ENCODE results near the gene RSRP1.
"Not testable (repeated sequence)": the region's sequence is repeated elsewhere in the genome, so short reads cannot be mapped to it uniquely, and the experiment has no call there.

RSRP1 gene

GRCh38 chr1:25247024-25247828 is at the start of gene RSRP1:
TSS of gene RSRP1 (minus strand) at chr1:25247454. CDS start at chr1:25246963, 491 bp downstream.
- DNase-seq, result peak; percentile 99 to 100 (median 100)

GRCh38 chr1:25296501-25296900 is 49.2 kb upstream of the RSRP1 start:
- not testable (repeated sequence) for DNase-seq

- DNase-seq, result not testable (repeated sequence)
Observed at GRCh38 chr1:25294889-25295826, 47.9 kb upstream of the RSRP1 start.

- not testable (repeated sequence) for DNase-seq
Observed at GRCh38 chr1:25293426-25293825, 46.2 kb upstream of the RSRP1 start.

GRCh38 chr1:25290043-25290442 is 42.8 kb upstream of the RSRP1 start:
- not testable (repeated sequence) for DNase-seq

- not testable (repeated sequence) for DNase-seq
Observed at GRCh38 chr1:25288573-25289101, 41.4 kb upstream of the RSRP1 start.

- DNase-seq, result not testable (repeated sequence)
Observed at GRCh38 chr1:25287164-25287563, 39.9 kb upstream of the RSRP1 start.

- DNase-seq, result not testable (repeated sequence)
Observed at GRCh38 chr1:25285862-25286261, 38.6 kb upstream of the RSRP1 start.

- DNase-seq, result not testable (repeated sequence)
Observed at GRCh38 chr1:25279693-25280111, 32.4 kb upstream of the RSRP1 start.

- not testable (repeated sequence) for DNase-seq
Observed at GRCh38 chr1:25278790-25279189, 31.5 kb upstream of the RSRP1 start.

GRCh38 chr1:25278358-25278757 is 31.1 kb upstream of the RSRP1 start:
- DNase-seq, result not testable (repeated sequence)

GRCh38 chr1:25277295-25277694 is 30.0 kb upstream of the RSRP1 start:
- not testable (repeated sequence) for DNase-seq

- not testable (repeated sequence) for DNase-seq
Observed at GRCh38 chr1:25275648-25276047, 28.4 kb upstream of the RSRP1 start.

- not testable (repeated sequence) for DNase-seq
Observed at GRCh38 chr1:25272238-25272637, 25.0 kb upstream of the RSRP1 start, which contains the start of gene RHD. TSS of gene RHD (plus strand) at chr1:25272509. CDS start at chr1:25272548, 39 bp downstream.

- DNase-seq, result not testable (repeated sequence)
Observed at GRCh38 chr1:25268143-25268760, 21.0 kb upstream of the RSRP1 start.

GRCh38 chr1:25267288-25268142 is 20.3 kb upstream of the RSRP1 start:
- DNase-seq, result peak; percentile 44 to 80 (median 63)

- not testable (repeated sequence) for DNase-seq
Observed at GRCh38 chr1:25266554-25267287, 19.5 kb upstream of the RSRP1 start.

GRCh38 chr1:25260336-25260735 is 13.1 kb upstream of the RSRP1 start:
- DNase-seq, result not testable (repeated sequence)

- DNase-seq, result not testable (repeated sequence)
Observed at GRCh38 chr1:25259813-25260212, 12.6 kb upstream of the RSRP1 start.

GRCh38 chr1:25257196-25257595 is 9.9 kb upstream of the RSRP1 start:
- DNase-seq, result no peak

- no peak for DNase-seq
Observed at GRCh38 chr1:25256578-25256965, 9.3 kb upstream of the RSRP1 start.
